Adrenal gland (tissue), 12 donors: ENCODE data around the gene QRICH2. TPM values are rescaled to one million over a fixed set of nuclear protein-coding genes. Genes with fewer than 3 reads are reported as not detected.
A peak's percentile ranks its signal among the peaks of the same experiment; 100 is the strongest.
"Not testable (repeated sequence)": the region's sequence is repeated elsewhere in the genome, so short reads cannot be mapped to it uniquely, and the experiment has no call there.

ENCODE experiments used
- DNase-seq, 7 donors: peaks; one replicate each; pipeline ENCODE4 v3.0.0-alpha.2; 2019 to 2020
- H3K27ac ChIP-seq, 5 donors: fragments of 200-600 bp; sonication (generic) in 4 of 5; 1 replicate in 3 of 5; 2 replicates in 2 of 5; pipeline versions ENCODE4 v1.5.1 to v1.8.0; 2016 to 2020; ENCODE audit warnings: mild to moderate bottlenecking in 1 of 5
- H3K27me3 ChIP-seq: fragments of 200-600 bp; 2 replicates; pipeline ENCODE4 v1.8.0; 2021
- H3K36me3 ChIP-seq, 2 donors: fragments of 200-600 bp; replicated peaks in 1 of 2; 1 replicate in 1 of 2; 2 replicates in 1 of 2; pipeline versions ENCODE4 v1.5.1 to v1.8.0; 2018 to 2022
- H3K4me1 ChIP-seq, 2 donors: fragments of 200-600 bp; replicated peaks in 1 of 2; 1 replicate in 1 of 2; 2 replicates in 1 of 2; pipeline versions ENCODE4 v1.5.1 to v1.8.0; 2018 to 2021
- H3K4me3 ChIP-seq, 4 donors: fragments of 200-600 bp; sonication (generic) in 3 of 4; one replicate each; pipeline ENCODE4 v1.5.1; 2016 to 2018
- H3K9me3 ChIP-seq, 3 donors: fragments of 200-600 bp; sonication (generic) in 1 of 3; replicated peaks in 1 of 3; 1 replicate in 2 of 3; 2 replicates in 1 of 3; pipeline versions ENCODE4 v1.5.1 to v1.8.0; 2016 to 2021
- POLR2A ChIP-seq, 2 donors: fragments of 450-650 bp; IDR thresholded peaks; one replicate each; pipeline ENCODE4 v1.6.1; 2017; ENCODE audit warnings: antibody characterized with exemption in 2 of 2, mild to moderate bottlenecking in 2 of 2, moderate library complexity in 1 of 2
- WGBS, 4 donors: extraction: QIAGEN DNeasy Blood & Tissue Kit in 2 of 4; methylation state at CpG; one replicate each; pipeline versions ENCODE4 v1.1.5 to v1.1.7; 2013 to 2017; 5-methylcytosine and 5-hydroxymethylcytosine counted together
- intact Hi-C, 2 donors: fragments of 100-400 bp; cut with DNase I; formaldehyde crosslinking; loops; one replicate each; pipeline versions ENCODE4 v1.14.1 to v1.15.0; 2022 to 2023
- polyA plus RNA-seq, 3 donors: library from polyadenylated mRNA; stranded (reverse); fragments of 200-250 nt in 2 of 3; fragments of 350-450 nt in 1 of 3; fragmentation: Illumina TruSeq in 1 of 3; extraction: RNeasy Lipid Tissue Mini Kit (QIAGEN cat#74804) in 1 of 3; gene quantifications; one replicate each; pipeline ENCODE4 v1.2.3, GENCODE V29; 2013 to 2014
- total RNA-seq, 9 donors: library from RNA; depleted of rRNA in 4 of 9; stranded (reverse); fragments of >200 nt in 4 of 9; fragments of 120-200 nt in 1 of 9; fragmentation: NEBNext Ultra II Directional in 1 of 9; extraction: Animal tissue kit (Norgen Biotek cat#: 25700) in 1 of 9; gene quantifications; one replicate each; pipeline versions ENCODE4 v1.1.0 to v1.2.4, GENCODE V29; 2013 to 2023
- TF ChIP-seq, protein P1 (sequence below), 6 experiments: fragments of 450-650 bp in 4 of 6; fragments of 200-600 bp in 2 of 6; sonication (generic) in 1 of 6; IDR thresholded peaks; 1 replicate in 5 of 6; 2 replicates in 1 of 6; pipeline versions ENCODE4 v1.5.1 to v1.8.0; 2016 to 2021; ENCODE audit warnings: antibody characterized with exemption in 6 of 6, mild to moderate bottlenecking in 2 of 6, moderate library complexity in 1 of 6
- donor health status: healthy with polysubstance abuse.
- donor health status: Bipolar disorder and iron deficiency.
- donor health status: DM: yes; HTN: yes; CAD: no.
- donor health status: DM: no; HTN: no; CAD: no.
- donor health status: DM: no; HTN: no; CAD: no.
- donor health status: DM: yes; HTN: yes; CAD: no.

QRICH2 gene
- total and polyA plus RNA-seq, 12 donors: 0.09 to 14.2 (median 1.4) TPM

DNA sequence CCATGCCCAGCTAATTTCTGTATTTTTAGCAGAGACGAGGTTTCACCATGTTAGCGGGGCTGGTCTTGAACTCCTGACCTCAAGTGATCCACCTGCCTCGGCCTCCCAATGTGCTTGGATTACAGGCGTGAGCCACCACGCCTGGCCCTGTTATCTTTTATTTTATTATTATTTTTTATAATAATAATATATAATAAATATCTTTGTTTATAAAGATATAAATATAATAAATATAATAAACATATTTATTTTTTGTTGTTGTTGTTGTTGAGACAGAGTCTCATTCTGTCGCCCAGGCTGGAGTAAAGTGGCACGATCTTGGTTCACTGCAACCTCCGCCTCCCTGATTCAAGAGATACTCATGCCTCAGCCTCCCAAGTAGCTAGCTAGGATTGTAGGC lies 60.8 kb downstream of the QRICH2 start:
- Histone ChIP-seq H3K4me1 (peaks cover 0 to 9% of the 10 kb centered on the region in 2 donors), H3K27me3 (no peaks in the 10 kb centered on the region), H3K9me3 (no peaks in the 10 kb centered on the region), H3K27ac (no peak overlapping the region), H3K4me3 (no peak overlapping the region), H3K36me3 (no peaks in the 10 kb centered on the region)
- no peak for TF ChIP-seq POLR2A (IDR thresholded peaks at IDR 0.05)
- TF ChIP-seq, protein P1, sequence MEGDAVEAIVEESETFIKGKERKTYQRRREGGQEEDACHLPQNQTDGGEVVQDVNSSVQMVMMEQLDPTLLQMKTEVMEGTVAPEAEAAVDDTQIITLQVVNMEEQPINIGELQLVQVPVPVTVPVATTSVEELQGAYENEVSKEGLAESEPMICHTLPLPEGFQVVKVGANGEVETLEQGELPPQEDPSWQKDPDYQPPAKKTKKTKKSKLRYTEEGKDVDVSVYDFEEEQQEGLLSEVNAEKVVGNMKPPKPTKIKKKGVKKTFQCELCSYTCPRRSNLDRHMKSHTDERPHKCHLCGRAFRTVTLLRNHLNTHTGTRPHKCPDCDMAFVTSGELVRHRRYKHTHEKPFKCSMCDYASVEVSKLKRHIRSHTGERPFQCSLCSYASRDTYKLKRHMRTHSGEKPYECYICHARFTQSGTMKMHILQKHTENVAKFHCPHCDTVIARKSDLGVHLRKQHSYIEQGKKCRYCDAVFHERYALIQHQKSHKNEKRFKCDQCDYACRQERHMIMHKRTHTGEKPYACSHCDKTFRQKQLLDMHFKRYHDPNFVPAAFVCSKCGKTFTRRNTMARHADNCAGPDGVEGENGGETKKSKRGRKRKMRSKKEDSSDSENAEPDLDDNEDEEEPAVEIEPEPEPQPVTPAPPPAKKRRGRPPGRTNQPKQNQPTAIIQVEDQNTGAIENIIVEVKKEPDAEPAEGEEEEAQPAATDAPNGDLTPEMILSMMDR (IDR thresholded peaks at IDR 0.05): no peak
- intact Hi-C loops: no loop called here
- peak in 1 of 7 donors; percentile 24 for DNase-seq
- whole genome bisulfite sequencing, 4 donors: 78 to 89% (median 84%) methylated on average over 8 of the region's 8 CpGs

GRCh38 chr17:76246080-76247066 lies 61.7 kb downstream of the QRICH2 start:
- intact Hi-C loops: no loop called here
- peaks cover 0 to 12% of the 10 kb centered on the region in 2 donors for H3K4me1 ChIP-seq
- H3K27me3 ChIP-seq: no peaks in the 10 kb centered on the region
- H3K9me3 ChIP-seq: no peaks in the 10 kb centered on the region
- no peak overlapping the region for H3K4me3 ChIP-seq
- no peaks in the 10 kb centered on the region for H3K36me3 ChIP-seq
- WGBS, 4 donors: 62 to 75% (median 64%) methylated on average over 6 to 7 of the region's 7 CpGs
- TF ChIP-seq, protein P1 (IDR thresholded peaks at IDR 0.05): no peak
- no peak for TF ChIP-seq POLR2A (IDR thresholded peaks at IDR 0.05)
- peak in 1 of 7 donors; percentile 44 for DNase-seq
- no peak overlapping the region for H3K27ac ChIP-seq

GRCh38 chr17:76244721-76245120 lies 63.4 kb downstream of the QRICH2 start:
- DNase-seq: peak in 1 of 7 donors; percentile 17
- H3K4me3 ChIP-seq, H3K9me3 ChIP-seq, H3K27ac ChIP-seq, H3K36me3 ChIP-seq, H3K27me3 ChIP-seq, intact Hi-C loops: not testable (repeated sequence)
- WGBS, 4 donors: 82 to 96% (median 90%) methylated on average over 6 to 8 of the region's 8 CpGs
- peaks cover 9 to 21% of the 10 kb centered on the region in 2 donors for H3K4me1 ChIP-seq

DNA sequence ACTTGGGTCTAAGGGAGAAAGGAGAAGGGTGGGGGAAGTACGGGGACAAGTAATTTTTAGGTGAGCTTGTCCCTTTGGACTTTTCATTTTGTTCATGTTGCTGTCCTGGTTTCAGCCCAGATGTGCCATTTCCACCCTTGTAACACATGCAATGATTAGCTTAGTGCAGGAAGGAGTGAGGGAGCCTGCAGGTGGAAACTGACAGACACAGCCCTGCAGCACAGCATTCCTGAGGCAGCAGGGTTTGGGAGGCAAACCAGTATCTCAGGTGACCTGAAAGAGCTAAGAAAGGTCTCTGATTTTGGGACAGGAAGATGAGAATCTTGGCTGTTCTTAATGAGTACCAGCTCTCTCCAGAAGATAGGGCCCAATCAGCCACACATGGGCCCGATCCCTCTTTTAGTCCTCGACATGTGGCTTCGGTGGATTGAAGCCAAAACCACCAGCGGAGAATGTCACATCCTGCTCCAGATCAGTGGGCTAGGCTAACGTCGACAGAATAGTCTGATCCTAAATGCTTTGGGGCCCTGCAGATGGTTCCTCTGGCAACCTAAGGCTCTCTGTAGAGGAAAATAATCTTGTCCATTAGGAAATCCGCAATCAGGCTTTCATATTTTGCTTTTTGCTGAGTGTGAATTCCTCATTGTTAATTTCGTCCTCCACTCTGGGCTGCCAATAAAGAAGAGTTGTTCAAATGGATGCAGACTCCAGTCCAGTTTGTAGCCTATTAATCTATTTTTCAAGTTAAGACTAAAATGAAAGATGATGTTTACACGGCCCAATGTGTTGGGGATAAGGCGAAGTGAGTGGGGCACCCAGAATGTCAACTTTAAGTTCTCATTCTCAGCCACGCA lies 64.0 kb downstream of the QRICH2 start:
- intact Hi-C loops: no loop called here
- TF ChIP-seq, protein P1 (IDR thresholded peaks at IDR 0.05): no peak
- no peak for TF ChIP-seq POLR2A (IDR thresholded peaks at IDR 0.05)
- peak in 1 of 7 donors; percentile 50 for DNase-seq
- peaks cover 11 to 24% of the 10 kb centered on the region in 2 donors for H3K4me1 ChIP-seq
- no peak overlapping the region for H3K27ac ChIP-seq
- no peaks in the 10 kb centered on the region for H3K27me3 ChIP-seq
- 65 to 75% (median 72%) methylated on average over 11 to 12 of the region's 12 CpGs for WGBS, 4 donors
- no peak overlapping the region for H3K4me3 ChIP-seq
- no peaks in the 10 kb centered on the region for H3K36me3 ChIP-seq
- no peaks in the 10 kb centered on the region for H3K9me3 ChIP-seq
